HEK293 (cell line): ENCODE data around the gene PCSK5.
A peak's percentile ranks its signal among the peaks of the same experiment; 100 is the strongest.

Experiments
- CTCF ChIA-PET: fragments of 350-600 bp; formaldehyde crosslinking; extraction: SDS; loops from one replicate; lab custom pipeline; 2021; ENCODE audit warnings: antibody characterized with exemption; lab: Yijun Ruan, JAX
- POLR2A ChIA-PET: fragments of 300-600 bp; formaldehyde crosslinking; extraction: SDS; loops from one replicate; lab custom pipeline; 2020; ENCODE audit warnings: antibody characterized with exemption, inconsistent platforms; lab: Yijun Ruan, JAX
- H3K27ac ChIP-seq: fragments of 200-500 bp; sonication (Bioruptor generic); 2 replicates; pipeline ENCODE4 v1.5.1; 2014; ENCODE audit warnings: low read depth, low read length, control low read depth, inconsistent platforms; ENCODE audit errors: extremely low read depth
- H3K36me3 ChIP-seq, 2 experiments: fragments of 200-500 bp in 1 of 2; sonication (Bioruptor generic) in 1 of 2; 1 replicate in 1 of 2; 2 replicates in 1 of 2; pipeline ENCODE4 v1.5.1; 2014 to 2017; ENCODE audit warnings: inconsistent platforms in 2 of 2, low read length in 2 of 2; ENCODE audit not compliant: control insufficient read depth in 2 of 2, insufficient read depth in 1 of 2
- H3K4me1 ChIP-seq: fragments of 200-500 bp; sonication (Bioruptor generic); 2 replicates; pipeline ENCODE4 v1.5.1; 2014; ENCODE audit warnings: mild to moderate bottlenecking, low read length, inconsistent platforms; ENCODE audit not compliant: control insufficient read depth, insufficient read depth
- H3K4me3 ChIP-seq: 2 replicates; pipeline ENCODE4 v1.5.1; 2011; ENCODE audit warnings: low read depth, mild to moderate bottlenecking, control low read depth, low read length, moderate library complexity
- H3K9me3 ChIP-seq: fragments of 200-500 bp; sonication (Bioruptor generic); 2 replicates; pipeline ENCODE4 v1.5.1; 2014; ENCODE audit warnings: low read depth, low read length, inconsistent platforms; ENCODE audit not compliant: control insufficient read depth, insufficient read depth
- SP2 ChIP-seq: fragments of 450-650 bp; formaldehyde crosslinking; IDR thresholded peaks from 2 replicates; pipeline ENCODE4 v1.5.1; 2016; ENCODE audit warnings: missing biosample characterization, missing genetic modification characterization
- YY2 ChIP-seq: fragments of 450-650 bp; formaldehyde crosslinking; IDR thresholded peaks from 2 replicates; pipeline ENCODE4 v1.5.1; 2016; ENCODE audit warnings: missing biosample characterization, missing genetic modification characterization
- ZNF292 ChIP-seq: fragments of 450-650 bp; formaldehyde crosslinking; IDR thresholded peaks from 2 replicates; pipeline ENCODE4 v1.5.1; 2016; ENCODE audit warnings: low read depth, missing biosample characterization, missing genetic modification characterization, borderline replicate concordance
- ZNF404 ChIP-seq: fragments of 450-650 bp; formaldehyde crosslinking; IDR thresholded peaks from 2 replicates; pipeline ENCODE4 v1.5.1; 2017; ENCODE audit warnings: missing biosample characterization, missing genetic modification characterization
- ZNF610 ChIP-seq: fragments of 450-650 bp; formaldehyde crosslinking; IDR thresholded peaks from 2 replicates; pipeline ENCODE4 v1.5.1; 2016; ENCODE audit warnings: missing biosample characterization, missing genetic modification characterization, borderline replicate concordance
- ZNF654 ChIP-seq: fragments of 450-650 bp; formaldehyde crosslinking; IDR thresholded peaks from 2 replicates; pipeline ENCODE4 v1.5.1; 2016; ENCODE audit warnings: low read depth, missing biosample characterization, missing genetic modification characterization
- ZNF664 ChIP-seq: fragments of 450-650 bp; formaldehyde crosslinking; IDR thresholded peaks from 2 replicates; pipeline ENCODE4 v1.5.1; 2016; ENCODE audit warnings: missing biosample characterization, missing genetic modification characterization
- ZNF747 ChIP-seq: fragments of 450-650 bp; formaldehyde crosslinking; IDR thresholded peaks from 2 replicates; pipeline ENCODE4 v1.5.1; 2016; ENCODE audit warnings: missing biosample characterization, missing genetic modification characterization
- ZXDB ChIP-seq: fragments of 450-650 bp; formaldehyde crosslinking; IDR thresholded peaks from 2 replicates; pipeline ENCODE4 v1.5.1; 2016; ENCODE audit warnings: missing biosample characterization, missing genetic modification characterization
- TF ChIP-seq, protein P1 (sequence below): fragments of 450-650 bp; formaldehyde crosslinking; IDR thresholded peaks from 2 replicates; pipeline ENCODE4 v1.5.1; 2016; ENCODE audit warnings: missing biosample characterization, missing genetic modification characterization
- TF ChIP-seq, protein P2 (sequence below): fragments of 450-650 bp; formaldehyde crosslinking; IDR thresholded peaks from 2 replicates; pipeline ENCODE4 v1.5.1; 2016; ENCODE audit warnings: missing biosample characterization, missing genetic modification characterization
- TF ChIP-seq, protein P3 (sequence below): fragments of 450-650 bp; formaldehyde crosslinking; IDR thresholded peaks from 2 replicates; pipeline ENCODE4 v1.5.1; 2016; ENCODE audit warnings: missing biosample characterization, missing genetic modification characterization
- TF ChIP-seq, protein P4 (sequence below): fragments of 450-650 bp; formaldehyde crosslinking; IDR thresholded peaks from 2 replicates; pipeline ENCODE4 v1.5.1; 2016; ENCODE audit warnings: missing biosample characterization, missing genetic modification characterization
- TF ChIP-seq, protein P5 (sequence below): fragments of 450-650 bp; formaldehyde crosslinking; IDR thresholded peaks from 2 replicates; pipeline ENCODE4; 2016; ENCODE audit warnings: missing biosample characterization, missing genetic modification characterization
- TF ChIP-seq, protein P6 (sequence below): fragments of 450-650 bp; formaldehyde crosslinking; IDR thresholded peaks from 2 replicates; pipeline ENCODE4 v1.5.1; 2016; ENCODE audit warnings: missing biosample characterization, missing genetic modification characterization, borderline replicate concordance
- TF ChIP-seq, protein P7 (sequence below): fragments of 450-650 bp; formaldehyde crosslinking; IDR thresholded peaks from 2 replicates; pipeline ENCODE4 v1.5.1; 2016; ENCODE audit warnings: missing biosample characterization, missing genetic modification characterization

The PCSK5 gene

DNA sequence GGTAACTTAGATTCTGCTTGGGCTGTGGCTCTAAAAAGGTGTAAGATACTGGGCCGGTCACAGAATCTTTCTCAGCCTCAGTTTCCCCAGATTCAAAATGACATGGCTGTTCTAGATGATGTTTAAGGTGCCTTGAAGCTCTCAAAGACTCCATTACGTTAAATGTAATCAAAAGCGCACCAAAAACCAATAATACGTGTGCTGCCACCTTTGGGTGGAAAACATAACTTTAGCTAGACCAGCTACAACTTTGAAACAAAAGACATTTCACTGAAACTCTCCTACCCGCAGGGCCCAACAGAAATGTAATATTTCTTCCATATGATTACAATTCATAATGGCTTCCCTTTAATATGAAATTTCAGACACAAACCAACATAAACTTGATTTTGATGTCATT lies 35.0 kb upstream of the PCSK5 start:
- H3K9me3 ChIP-seq, result no peaks in the 10 kb centered on the region
- no peak overlapping the region for H3K27ac ChIP-seq
- H3K4me1 ChIP-seq, result no peaks in the 10 kb centered on the region
- no peaks in the 10 kb centered on the region for H3K36me3 ChIP-seq
- CTCF ChIA-PET, result interaction anchor here (0.6 to 2.8 kb wide), 17 partner anchors 9 to 483 kb away, joined by 3 to 12 read pairs (median 3); no protein-coding TSS in a partner anchor
- POLR2A ChIA-PET, result no interaction called here
- no peak for TF ChIP-seq ZNF664 (tag by site-specific recombination)
- no peak for TF ChIP-seq SP2 (tag by site-specific recombination)
- TF ChIP-seq, protein P1, sequence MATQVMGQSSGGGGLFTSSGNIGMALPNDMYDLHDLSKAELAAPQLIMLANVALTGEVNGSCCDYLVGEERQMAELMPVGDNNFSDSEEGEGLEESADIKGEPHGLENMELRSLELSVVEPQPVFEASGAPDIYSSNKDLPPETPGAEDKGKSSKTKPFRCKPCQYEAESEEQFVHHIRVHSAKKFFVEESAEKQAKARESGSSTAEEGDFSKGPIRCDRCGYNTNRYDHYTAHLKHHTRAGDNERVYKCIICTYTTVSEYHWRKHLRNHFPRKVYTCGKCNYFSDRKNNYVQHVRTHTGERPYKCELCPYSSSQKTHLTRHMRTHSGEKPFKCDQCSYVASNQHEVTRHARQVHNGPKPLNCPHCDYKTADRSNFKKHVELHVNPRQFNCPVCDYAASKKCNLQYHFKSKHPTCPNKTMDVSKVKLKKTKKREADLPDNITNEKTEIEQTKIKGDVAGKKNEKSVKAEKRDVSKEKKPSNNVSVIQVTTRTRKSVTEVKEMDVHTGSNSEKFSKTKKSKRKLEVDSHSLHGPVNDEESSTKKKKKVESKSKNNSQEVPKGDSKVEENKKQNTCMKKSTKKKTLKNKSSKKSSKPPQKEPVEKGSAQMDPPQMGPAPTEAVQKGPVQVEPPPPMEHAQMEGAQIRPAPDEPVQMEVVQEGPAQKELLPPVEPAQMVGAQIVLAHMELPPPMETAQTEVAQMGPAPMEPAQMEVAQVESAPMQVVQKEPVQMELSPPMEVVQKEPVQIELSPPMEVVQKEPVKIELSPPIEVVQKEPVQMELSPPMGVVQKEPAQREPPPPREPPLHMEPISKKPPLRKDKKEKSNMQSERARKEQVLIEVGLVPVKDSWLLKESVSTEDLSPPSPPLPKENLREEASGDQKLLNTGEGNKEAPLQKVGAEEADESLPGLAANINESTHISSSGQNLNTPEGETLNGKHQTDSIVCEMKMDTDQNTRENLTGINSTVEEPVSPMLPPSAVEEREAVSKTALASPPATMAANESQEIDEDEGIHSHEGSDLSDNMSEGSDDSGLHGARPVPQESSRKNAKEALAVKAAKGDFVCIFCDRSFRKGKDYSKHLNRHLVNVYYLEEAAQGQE, result no peak
- TF ChIP-seq ZXDB (tag by site-specific recombination), result no peak
- TF ChIP-seq ZNF654 (tag by site-specific recombination), result peak; percentile 55
- TF ChIP-seq, protein P2, sequence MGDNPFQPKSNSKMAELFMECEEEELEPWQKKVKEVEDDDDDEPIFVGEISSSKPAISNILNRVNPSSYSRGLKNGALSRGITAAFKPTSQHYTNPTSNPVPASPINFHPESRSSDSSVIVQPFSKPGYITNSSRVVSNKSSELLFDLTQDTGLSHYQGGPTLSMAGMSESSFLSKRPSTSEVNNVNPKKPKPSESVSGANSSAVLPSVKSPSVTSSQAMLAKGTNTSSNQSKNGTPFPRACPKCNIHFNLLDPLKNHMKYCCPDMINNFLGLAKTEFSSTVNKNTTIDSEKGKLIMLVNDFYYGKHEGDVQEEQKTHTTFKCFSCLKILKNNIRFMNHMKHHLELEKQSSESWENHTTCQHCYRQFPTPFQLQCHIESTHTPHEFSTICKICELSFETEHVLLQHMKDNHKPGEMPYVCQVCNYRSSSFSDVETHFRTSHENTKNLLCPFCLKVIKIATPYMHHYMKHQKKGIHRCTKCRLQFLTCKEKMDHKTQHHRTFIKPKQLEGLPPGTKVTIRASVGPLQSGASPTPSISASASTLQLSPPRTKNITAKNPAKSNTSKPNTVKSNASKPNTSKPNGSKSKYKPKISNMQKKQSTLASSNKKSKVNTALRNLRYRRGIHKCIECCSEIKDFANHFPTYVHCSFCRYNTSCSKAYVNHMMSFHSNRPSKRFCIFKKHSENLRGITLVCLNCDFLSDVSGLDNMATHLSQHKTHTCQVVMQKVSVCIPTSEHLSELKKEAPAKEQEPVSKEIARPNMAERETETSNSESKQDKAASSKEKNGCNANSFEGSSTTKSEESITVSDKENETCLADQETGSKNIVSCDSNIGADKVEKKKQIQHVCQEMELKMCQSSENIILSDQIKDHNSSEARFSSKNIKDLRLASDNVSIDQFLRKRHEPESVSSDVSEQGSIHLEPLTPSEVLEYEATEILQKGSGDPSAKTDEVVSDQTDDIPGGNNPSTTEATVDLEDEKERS (tag by site-specific recombination), result no peak
- TF ChIP-seq, protein P3, sequence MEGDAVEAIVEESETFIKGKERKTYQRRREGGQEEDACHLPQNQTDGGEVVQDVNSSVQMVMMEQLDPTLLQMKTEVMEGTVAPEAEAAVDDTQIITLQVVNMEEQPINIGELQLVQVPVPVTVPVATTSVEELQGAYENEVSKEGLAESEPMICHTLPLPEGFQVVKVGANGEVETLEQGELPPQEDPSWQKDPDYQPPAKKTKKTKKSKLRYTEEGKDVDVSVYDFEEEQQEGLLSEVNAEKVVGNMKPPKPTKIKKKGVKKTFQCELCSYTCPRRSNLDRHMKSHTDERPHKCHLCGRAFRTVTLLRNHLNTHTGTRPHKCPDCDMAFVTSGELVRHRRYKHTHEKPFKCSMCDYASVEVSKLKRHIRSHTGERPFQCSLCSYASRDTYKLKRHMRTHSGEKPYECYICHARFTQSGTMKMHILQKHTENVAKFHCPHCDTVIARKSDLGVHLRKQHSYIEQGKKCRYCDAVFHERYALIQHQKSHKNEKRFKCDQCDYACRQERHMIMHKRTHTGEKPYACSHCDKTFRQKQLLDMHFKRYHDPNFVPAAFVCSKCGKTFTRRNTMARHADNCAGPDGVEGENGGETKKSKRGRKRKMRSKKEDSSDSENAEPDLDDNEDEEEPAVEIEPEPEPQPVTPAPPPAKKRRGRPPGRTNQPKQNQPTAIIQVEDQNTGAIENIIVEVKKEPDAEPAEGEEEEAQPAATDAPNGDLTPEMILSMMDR (tag by site-specific recombination), result 0 out of 2 replicates have a peak, but pooled peaks have one; percentile 8
- TF ChIP-seq YY2, result no peak
- TF ChIP-seq, protein P4, sequence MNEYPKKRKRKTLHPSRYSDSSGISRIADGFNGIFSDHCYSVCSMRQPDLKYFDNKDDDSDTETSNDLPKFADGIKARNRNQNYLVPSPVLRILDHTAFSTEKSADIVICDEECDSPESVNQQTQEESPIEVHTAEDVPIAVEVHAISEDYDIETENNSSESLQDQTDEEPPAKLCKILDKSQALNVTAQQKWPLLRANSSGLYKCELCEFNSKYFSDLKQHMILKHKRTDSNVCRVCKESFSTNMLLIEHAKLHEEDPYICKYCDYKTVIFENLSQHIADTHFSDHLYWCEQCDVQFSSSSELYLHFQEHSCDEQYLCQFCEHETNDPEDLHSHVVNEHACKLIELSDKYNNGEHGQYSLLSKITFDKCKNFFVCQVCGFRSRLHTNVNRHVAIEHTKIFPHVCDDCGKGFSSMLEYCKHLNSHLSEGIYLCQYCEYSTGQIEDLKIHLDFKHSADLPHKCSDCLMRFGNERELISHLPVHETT, result no peak
- TF ChIP-seq ZNF610 (tag by site-specific recombination), result no peak
- TF ChIP-seq, protein P5, sequence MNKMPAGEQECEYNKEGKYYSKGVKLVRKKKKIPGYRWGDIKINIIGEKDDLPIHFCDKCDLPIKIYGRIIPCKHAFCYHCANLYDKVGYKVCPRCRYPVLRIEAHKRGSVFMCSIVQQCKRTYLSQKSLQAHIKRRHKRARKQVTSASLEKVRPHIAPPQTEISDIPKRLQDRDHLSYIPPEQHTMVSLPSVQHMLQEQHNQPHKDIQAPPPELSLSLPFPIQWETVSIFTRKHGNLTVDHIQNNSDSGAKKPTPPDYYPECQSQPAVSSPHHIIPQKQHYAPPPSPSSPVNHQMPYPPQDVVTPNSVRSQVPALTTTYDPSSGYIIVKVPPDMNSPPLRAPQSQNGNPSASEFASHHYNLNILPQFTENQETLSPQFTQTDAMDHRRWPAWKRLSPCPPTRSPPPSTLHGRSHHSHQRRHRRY (tag by site-specific recombination), result no peak
- TF ChIP-seq ZNF747 (tag by site-specific recombination), result no peak
- TF ChIP-seq, protein P6, sequence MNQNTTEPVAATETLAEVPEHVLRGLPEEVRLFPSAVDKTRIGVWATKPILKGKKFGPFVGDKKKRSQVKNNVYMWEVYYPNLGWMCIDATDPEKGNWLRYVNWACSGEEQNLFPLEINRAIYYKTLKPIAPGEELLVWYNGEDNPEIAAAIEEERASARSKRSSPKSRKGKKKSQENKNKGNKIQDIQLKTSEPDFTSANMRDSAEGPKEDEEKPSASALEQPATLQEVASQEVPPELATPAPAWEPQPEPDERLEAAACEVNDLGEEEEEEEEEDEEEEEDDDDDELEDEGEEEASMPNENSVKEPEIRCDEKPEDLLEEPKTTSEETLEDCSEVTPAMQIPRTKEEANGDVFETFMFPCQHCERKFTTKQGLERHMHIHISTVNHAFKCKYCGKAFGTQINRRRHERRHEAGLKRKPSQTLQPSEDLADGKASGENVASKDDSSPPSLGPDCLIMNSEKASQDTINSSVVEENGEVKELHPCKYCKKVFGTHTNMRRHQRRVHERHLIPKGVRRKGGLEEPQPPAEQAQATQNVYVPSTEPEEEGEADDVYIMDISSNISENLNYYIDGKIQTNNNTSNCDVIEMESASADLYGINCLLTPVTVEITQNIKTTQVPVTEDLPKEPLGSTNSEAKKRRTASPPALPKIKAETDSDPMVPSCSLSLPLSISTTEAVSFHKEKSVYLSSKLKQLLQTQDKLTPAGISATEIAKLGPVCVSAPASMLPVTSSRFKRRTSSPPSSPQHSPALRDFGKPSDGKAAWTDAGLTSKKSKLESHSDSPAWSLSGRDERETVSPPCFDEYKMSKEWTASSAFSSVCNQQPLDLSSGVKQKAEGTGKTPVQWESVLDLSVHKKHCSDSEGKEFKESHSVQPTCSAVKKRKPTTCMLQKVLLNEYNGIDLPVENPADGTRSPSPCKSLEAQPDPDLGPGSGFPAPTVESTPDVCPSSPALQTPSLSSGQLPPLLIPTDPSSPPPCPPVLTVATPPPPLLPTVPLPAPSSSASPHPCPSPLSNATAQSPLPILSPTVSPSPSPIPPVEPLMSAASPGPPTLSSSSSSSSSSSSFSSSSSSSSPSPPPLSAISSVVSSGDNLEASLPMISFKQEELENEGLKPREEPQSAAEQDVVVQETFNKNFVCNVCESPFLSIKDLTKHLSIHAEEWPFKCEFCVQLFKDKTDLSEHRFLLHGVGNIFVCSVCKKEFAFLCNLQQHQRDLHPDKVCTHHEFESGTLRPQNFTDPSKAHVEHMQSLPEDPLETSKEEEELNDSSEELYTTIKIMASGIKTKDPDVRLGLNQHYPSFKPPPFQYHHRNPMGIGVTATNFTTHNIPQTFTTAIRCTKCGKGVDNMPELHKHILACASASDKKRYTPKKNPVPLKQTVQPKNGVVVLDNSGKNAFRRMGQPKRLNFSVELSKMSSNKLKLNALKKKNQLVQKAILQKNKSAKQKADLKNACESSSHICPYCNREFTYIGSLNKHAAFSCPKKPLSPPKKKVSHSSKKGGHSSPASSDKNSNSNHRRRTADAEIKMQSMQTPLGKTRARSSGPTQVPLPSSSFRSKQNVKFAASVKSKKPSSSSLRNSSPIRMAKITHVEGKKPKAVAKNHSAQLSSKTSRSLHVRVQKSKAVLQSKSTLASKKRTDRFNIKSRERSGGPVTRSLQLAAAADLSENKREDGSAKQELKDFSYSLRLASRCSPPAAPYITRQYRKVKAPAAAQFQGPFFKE, result no peak
- TF ChIP-seq, protein P7, sequence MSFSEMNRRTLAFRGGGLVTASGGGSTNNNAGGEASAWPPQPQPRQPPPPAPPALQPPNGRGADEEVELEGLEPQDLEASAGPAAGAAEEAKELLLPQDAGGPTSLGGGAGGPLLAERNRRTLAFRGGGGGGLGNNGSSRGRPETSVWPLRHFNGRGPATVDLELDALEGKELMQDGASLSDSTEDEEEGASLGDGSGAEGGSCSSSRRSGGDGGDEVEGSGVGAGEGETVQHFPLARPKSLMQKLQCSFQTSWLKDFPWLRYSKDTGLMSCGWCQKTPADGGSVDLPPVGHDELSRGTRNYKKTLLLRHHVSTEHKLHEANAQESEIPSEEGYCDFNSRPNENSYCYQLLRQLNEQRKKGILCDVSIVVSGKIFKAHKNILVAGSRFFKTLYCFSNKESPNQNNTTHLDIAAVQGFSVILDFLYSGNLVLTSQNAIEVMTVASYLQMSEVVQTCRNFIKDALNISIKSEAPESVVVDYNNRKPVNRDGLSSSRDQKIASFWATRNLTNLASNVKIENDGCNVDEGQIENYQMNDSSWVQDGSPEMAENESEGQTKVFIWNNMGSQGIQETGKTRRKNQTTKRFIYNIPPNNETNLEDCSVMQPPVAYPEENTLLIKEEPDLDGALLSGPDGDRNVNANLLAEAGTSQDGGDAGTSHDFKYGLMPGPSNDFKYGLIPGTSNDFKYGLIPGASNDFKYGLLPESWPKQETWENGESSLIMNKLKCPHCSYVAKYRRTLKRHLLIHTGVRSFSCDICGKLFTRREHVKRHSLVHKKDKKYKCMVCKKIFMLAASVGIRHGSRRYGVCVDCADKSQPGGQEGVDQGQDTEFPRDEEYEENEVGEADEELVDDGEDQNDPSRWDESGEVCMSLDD, result no peak
- TF ChIP-seq ZNF292 (tag by site-specific recombination), result no peak
- TF ChIP-seq ZNF404, result no peak
- no peak overlapping the region for H3K4me3 ChIP-seq
